IMR-90 (cell line): Measurements from ENCODE around the gene RASGRF2. TPM values are rescaled to one million over a fixed set of nuclear protein-coding genes. Genes with fewer than 3 reads are reported as not detected.

Experiments
- ATAC-seq: fragments of 200-7000 bp; cut with Tn5 transposase; 2 replicates; pipeline ENCODE4 v1.9.1; 2020; ENCODE audit warnings: low read depth, mild to moderate bottlenecking, moderate library complexity
- BruUV-seq: library from RNA; stranded (reverse); fragments of 400-500 nt; replicated peaks from 2 replicates; lab custom pipeline; 2021; lab: Mats Ljungman, UMichigan
- CTCF ChIA-PET: fragments of 300-600 bp; formaldehyde crosslinking; extraction: SDS; loops from one replicate; lab custom pipeline; 2021; ENCODE audit warnings: antibody characterized with exemption; lab: Yijun Ruan, JAX
- POLR2A ChIA-PET: fragments of 300-600 bp; sonication (Branson Sonifier 250); formaldehyde crosslinking; loops from one replicate; lab custom pipeline; 2022; ENCODE audit warnings: antibody characterized with exemption; ENCODE audit not compliant: unreplicated experiment; lab: Charles Lee
- DNase-seq: peaks from one replicate; pipeline ENCODE4 v3.0.0; 2013
- H2AFZ ChIP-seq: replicated peaks from 2 replicates; pipeline ENCODE3; 2013; ENCODE audit warnings: low read length, mild to moderate bottlenecking; ENCODE audit not compliant: poor library complexity
- H2AK5ac ChIP-seq: 2 replicates; pipeline ENCODE4 v1.6.1; 2013; ENCODE audit warnings: low read depth, low read length, inconsistent platforms
- H2AK9ac ChIP-seq: replicated peaks from 2 replicates; pipeline ENCODE3; 2013; ENCODE audit warnings: mild to moderate bottlenecking, low read depth, low read length, moderate library complexity; ENCODE audit not compliant: poor library complexity
- H2BK120ac ChIP-seq: 2 replicates; pipeline ENCODE4 v1.6.1; 2013; ENCODE audit warnings: low read depth, low read length, inconsistent platforms
- H2BK15ac ChIP-seq: 3 replicates; pipeline ENCODE4 v1.6.1; 2013; ENCODE audit warnings: low read depth, low read length, inconsistent platforms
- H2BK20ac ChIP-seq: 2 replicates; pipeline ENCODE4 v1.6.1; 2013; ENCODE audit warnings: low read depth, mild to moderate bottlenecking, inconsistent platforms, low read length, moderate library complexity
- H2BK5ac ChIP-seq: 2 replicates; pipeline ENCODE4 v1.6.1; 2013; ENCODE audit warnings: mild to moderate bottlenecking, low read depth, low read length, inconsistent platforms; ENCODE audit not compliant: poor library complexity, severe bottlenecking
- H3K14ac ChIP-seq: replicated peaks from 2 replicates; pipeline ENCODE4 v1.6.1; 2013; ENCODE audit warnings: low read depth, low read length, inconsistent platforms
- H3K18ac ChIP-seq: 2 replicates; pipeline ENCODE4 v1.6.1; 2013; ENCODE audit warnings: low read depth, low read length, control low read depth
- H3K23ac ChIP-seq: 2 replicates; pipeline ENCODE4 v1.6.1; 2013; ENCODE audit warnings: low read depth, low read length, inconsistent platforms
- H3K27ac ChIP-seq: 2 replicates; pipeline ENCODE4 v1.5.1; 2013; ENCODE audit warnings: mild to moderate bottlenecking, control low read depth, low read length; ENCODE audit not compliant: insufficient read depth
- H3K27me3 ChIP-seq: 2 replicates; pipeline ENCODE4 v1.6.1; 2013; ENCODE audit warnings: low read length; ENCODE audit not compliant: control insufficient read depth, insufficient read depth
- H3K36me3 ChIP-seq: 2 replicates; pipeline ENCODE4 v1.6.1; 2013; ENCODE audit warnings: low read length, mixed read lengths; ENCODE audit not compliant: control insufficient read depth, insufficient read depth
- H3K4ac ChIP-seq: 2 replicates; pipeline ENCODE4 v1.6.1; 2013; ENCODE audit warnings: low read depth, low read length, inconsistent platforms
- H3K4me1 ChIP-seq: 2 replicates; pipeline ENCODE4 v1.6.1; 2013; ENCODE audit warnings: low read length, mixed read lengths; ENCODE audit not compliant: control insufficient read depth, insufficient read depth
- H3K4me2 ChIP-seq: 2 replicates; pipeline ENCODE4 v1.6.1; 2013; ENCODE audit warnings: low read depth, mild to moderate bottlenecking, control low read depth, low read length, moderate library complexity
- H3K4me3 ChIP-seq: 2 replicates; pipeline ENCODE4 v1.5.1; 2013; ENCODE audit warnings: low read depth, mild to moderate bottlenecking, control low read depth, low read length, moderate library complexity; ENCODE audit not compliant: insufficient read depth
- H3K56ac ChIP-seq: 2 replicates; pipeline ENCODE4 v1.6.1; 2013; ENCODE audit warnings: low read length, inconsistent platforms; ENCODE audit not compliant: insufficient read depth; ENCODE audit errors: extremely low read depth
- H3K79me1 ChIP-seq, 2 experiments: 2 replicates each; pipeline ENCODE4 v1.6.1; 2013; ENCODE audit warnings: low read length in 2 of 2, inconsistent platforms in 1 of 2, low read depth in 1 of 2
- H3K9ac ChIP-seq: 2 replicates; pipeline ENCODE4 v1.6.1; 2013; ENCODE audit warnings: low read depth, low read length, control low read depth
- H3K9me1 ChIP-seq: 2 replicates; pipeline ENCODE4 v1.6.1; 2013; ENCODE audit warnings: low read length, inconsistent platforms; ENCODE audit not compliant: insufficient read depth
- H3K9me3 ChIP-seq: 2 replicates; pipeline ENCODE4 v1.6.1; 2013; ENCODE audit warnings: low read length; ENCODE audit not compliant: control insufficient read depth, insufficient read depth
- H4K20me1 ChIP-seq: 2 replicates; pipeline ENCODE4 v1.6.1; 2013; ENCODE audit warnings: low read length, inconsistent platforms; ENCODE audit not compliant: insufficient read depth
- H4K5ac ChIP-seq: 2 replicates; pipeline ENCODE4 v1.6.1; 2013; ENCODE audit warnings: mild to moderate bottlenecking, low read depth, low read length, control low read depth
- H4K8ac ChIP-seq, 2 experiments: 2 replicates each; pipeline ENCODE4 v1.6.1; 2013; ENCODE audit warnings: low read depth in 2 of 2, low read length in 2 of 2, control low read depth in 1 of 2, inconsistent platforms in 1 of 2
- H4K91ac ChIP-seq: 2 replicates; pipeline ENCODE4 v1.6.1; 2013; ENCODE audit warnings: low read depth, low read length, inconsistent platforms; ENCODE audit not compliant: insufficient read depth
- BHLHE40 ChIP-seq: fragments of 150-350 bp; IDR thresholded peaks from 2 replicates; pipeline ENCODE4 v1.6.1; 2016; ENCODE audit warnings: mild to moderate bottlenecking, low read depth, low read length
- CHD1 ChIP-seq: IDR thresholded peaks from 2 replicates; pipeline ENCODE4 v1.6.1; 2012; ENCODE audit warnings: low read depth, low read length, improper control_type of control experiment
- FOS ChIP-seq: fragments of 150-350 bp; IDR thresholded peaks from 2 replicates; pipeline ENCODE4 v1.6.1; 2016; ENCODE audit warnings: low read depth, low read length
- MAFK ChIP-seq: IDR thresholded peaks from 2 replicates; pipeline ENCODE4 v1.6.1; 2012; ENCODE audit warnings: low read depth, low read length, improper control_type of control experiment
- MAZ ChIP-seq: IDR thresholded peaks from 2 replicates; pipeline ENCODE4 v1.6.1; 2012; ENCODE audit warnings: low read depth, mild to moderate bottlenecking, low read length, improper control_type of control experiment, moderate library complexity, borderline replicate concordance
- MXI1 ChIP-seq: IDR thresholded peaks from 2 replicates; pipeline ENCODE4 v1.6.1; 2012; ENCODE audit warnings: low read depth, mild to moderate bottlenecking, low read length, moderate library complexity, borderline replicate concordance
- NFE2L2 ChIP-seq: fragments of 150-350 bp; IDR thresholded peaks from 2 replicates; pipeline ENCODE4 v1.6.1; 2016; ENCODE audit warnings: low read depth, mild to moderate bottlenecking, low read length
- POLR2A ChIP-seq: IDR thresholded peaks from 2 replicates; pipeline ENCODE4 v1.6.1; 2012; ENCODE audit warnings: mild to moderate bottlenecking, low read depth, low read length
- RAD21 ChIP-seq: IDR thresholded peaks from 2 replicates; pipeline ENCODE4 v1.6.1; 2012; ENCODE audit warnings: low read length, improper control_type of control experiment
- RCOR1 ChIP-seq: IDR thresholded peaks from 2 replicates; pipeline ENCODE4 v1.6.1; 2012; ENCODE audit warnings: mild to moderate bottlenecking, low read length, improper control_type of control experiment; ENCODE audit not compliant: insufficient replicate concordance
- RFX5 ChIP-seq: IDR thresholded peaks from 2 replicates; pipeline ENCODE4 v1.8.0; 2012; ENCODE audit warnings: low read depth, mild to moderate bottlenecking, low read length, moderate library complexity
- SMC3 ChIP-seq: fragments of 150-350 bp; IDR thresholded peaks from 2 replicates; pipeline ENCODE4 v1.6.1; 2016; ENCODE audit warnings: low read depth, mild to moderate bottlenecking, antibody characterized with exemption, low read length, moderate library complexity
- WGBS, 2 experiments: methylation state at CpG; one replicate each; pipeline versions ENCODE4 v1.1.5 to v1.1.7; 2013; ENCODE audit warnings: missing lambda C conversion rate in 2 of 2; ENCODE audit not compliant: insufficient read length in 1 of 2; ENCODE audit errors: extremely low coverage in 2 of 2; 5-methylcytosine and 5-hydroxymethylcytosine counted together
- dilution Hi-C: fragments of 300-500 bp; cut with HindIII; formaldehyde crosslinking; loops from one replicate; pipeline ENCODE4 v1.14.3; 2018; ENCODE audit warnings: low sequenced_read_pairs; ENCODE audit not compliant: unreplicated experiment
- in situ Hi-C: fragments of 300-500 bp; cut with MboI; formaldehyde crosslinking; loops from 3 replicates; pipeline ENCODE4 v1.14.3; 2019; ENCODE audit warnings: low sequenced_read_pairs, inconsistent platforms, mixed read lengths
- intact Hi-C: fragments of 100-400 bp; cut with micrococcal nuclease; formaldehyde crosslinking; loops from 2 replicates; pipeline ENCODE4 v1.10.0; 2022
- polyA plus RNA-seq, 3 experiments: library from polyadenylated mRNA; depleted of rRNA; stranded (reverse); fragments of >200 nt; gene quantifications; 2 replicates each; pipeline ENCODE4 v1.2.3, GENCODE V29; 2012; ENCODE audit warnings: low replicate concordance in 1 of 3
- total RNA-seq: library from RNA; depleted of rRNA; stranded (reverse); fragments of >200 nt; gene quantifications from 2 replicates; pipeline ENCODE4 v1.2.3, GENCODE V29; 2012
- TF ChIP-seq, protein P1 (sequence below): fragments of 150-350 bp; IDR thresholded peaks from 2 replicates; pipeline ENCODE4 v1.6.1; 2016; ENCODE audit warnings: low read depth, mild to moderate bottlenecking, low read length, moderate library complexity, borderline replicate concordance
- TF ChIP-seq, protein P2 (sequence below): conservative IDR thresholded peaks from 2 replicates; pipeline ENCODE4 v1.5.1; 2012; ENCODE audit warnings: mild to moderate bottlenecking, low read depth, low read length, improper control_type of control experiment
- TF ChIP-seq, protein P3 (sequence below): fragments of 150-350 bp; IDR thresholded peaks from 2 replicates; pipeline ENCODE4 v1.6.1; 2017; ENCODE audit warnings: mild to moderate bottlenecking, antibody characterized with exemption, low read length, low read depth

RASGRF2 gene
- total and polyA plus RNA-seq, 2 of the 4 experiments (the other 2 are of a cell fraction), result 2.9 to 5.0 TPM

DNA sequence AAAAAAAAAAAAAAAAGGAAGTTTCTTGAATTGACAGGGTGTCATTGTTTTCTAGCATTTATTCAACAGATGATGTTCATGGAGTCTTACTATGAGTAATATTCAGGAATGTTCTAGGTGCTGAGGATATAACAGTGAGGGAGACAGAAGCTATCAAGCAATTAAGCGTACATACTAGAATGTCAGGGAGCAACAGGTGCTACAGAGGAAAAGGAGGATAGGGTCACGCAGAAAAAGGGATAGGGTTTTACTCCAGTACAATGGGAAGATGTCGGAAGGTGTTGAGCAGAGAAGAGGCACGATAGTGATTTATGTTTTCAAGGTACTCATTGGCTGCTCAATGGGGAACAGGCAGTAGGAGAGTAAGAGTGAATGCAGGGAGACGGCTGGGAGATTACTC, 6.6 kb upstream of the RASGRF2 start:
- no peaks in the 10 kb centered on the region for H3K9me1 ChIP-seq
- H3K27ac ChIP-seq, result no peak overlapping the region
- WGBS, 2 experiments, result 100% methylated on average over 3 of the region's 5 CpGs; no CpG with 5 or more reads in 1 of the 2 experiments
- H3K4me3 ChIP-seq, result no peak overlapping the region
- ChIA-PET POLR2A (no interaction called here), CTCF (no interaction called here)
- BruUV-seq, result no TSS peak
- H4K20me1 ChIP-seq, result no peaks in the 10 kb centered on the region
- dilution Hi-C loops, result no loop called here
- no peak overlapping the region for H3K4me2 ChIP-seq
- H2AK5ac ChIP-seq, result no peak overlapping the region
- no peak overlapping the region for H4K8ac ChIP-seq
- no peaks in the 10 kb centered on the region for H3K36me3 ChIP-seq
- no peak overlapping the region for H4K5ac ChIP-seq
- H3K79me1 ChIP-seq, result no peaks in the 10 kb centered on the region
- H2AK9ac ChIP-seq, result no peak overlapping the region
- H2BK15ac ChIP-seq, result no peak overlapping the region
- H3K56ac ChIP-seq, result no peak overlapping the region
- H3K4me1 ChIP-seq, result no peaks in the 10 kb centered on the region
- intact Hi-C loops, result no loop called here
- H3K9me3 ChIP-seq, result no peaks in the 10 kb centered on the region
- no peak overlapping the region for H3K4ac ChIP-seq
- H3K9ac ChIP-seq, result no peak overlapping the region
- in situ Hi-C loops, result no loop called here
- DNase-seq, result no peak
- no peak overlapping the region for H2BK20ac ChIP-seq
- H3K18ac ChIP-seq, result no peak overlapping the region
- H2BK120ac ChIP-seq, result no peak overlapping the region
- H2AFZ ChIP-seq, result no peak overlapping the region
- H3K27me3 ChIP-seq, result no peaks in the 10 kb centered on the region
- H3K23ac ChIP-seq, result no peak overlapping the region
- H4K91ac ChIP-seq, result no peak overlapping the region
- ATAC-seq, result no peak
- H3K14ac ChIP-seq, result no peak overlapping the region; the same call in 1 of the 2 replicates
- no peak overlapping the region for H2BK5ac ChIP-seq
- TF ChIP-seq POLR2A, result no peak
- TF ChIP-seq, protein P1, sequence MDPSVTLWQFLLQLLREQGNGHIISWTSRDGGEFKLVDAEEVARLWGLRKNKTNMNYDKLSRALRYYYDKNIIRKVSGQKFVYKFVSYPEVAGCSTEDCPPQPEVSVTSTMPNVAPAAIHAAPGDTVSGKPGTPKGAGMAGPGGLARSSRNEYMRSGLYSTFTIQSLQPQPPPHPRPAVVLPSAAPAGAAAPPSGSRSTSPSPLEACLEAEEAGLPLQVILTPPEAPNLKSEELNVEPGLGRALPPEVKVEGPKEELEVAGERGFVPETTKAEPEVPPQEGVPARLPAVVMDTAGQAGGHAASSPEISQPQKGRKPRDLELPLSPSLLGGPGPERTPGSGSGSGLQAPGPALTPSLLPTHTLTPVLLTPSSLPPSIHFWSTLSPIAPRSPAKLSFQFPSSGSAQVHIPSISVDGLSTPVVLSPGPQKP, result no peak
- no peak for TF ChIP-seq SMC3
- TF ChIP-seq MAFK, result no peak
- TF ChIP-seq, protein P2, sequence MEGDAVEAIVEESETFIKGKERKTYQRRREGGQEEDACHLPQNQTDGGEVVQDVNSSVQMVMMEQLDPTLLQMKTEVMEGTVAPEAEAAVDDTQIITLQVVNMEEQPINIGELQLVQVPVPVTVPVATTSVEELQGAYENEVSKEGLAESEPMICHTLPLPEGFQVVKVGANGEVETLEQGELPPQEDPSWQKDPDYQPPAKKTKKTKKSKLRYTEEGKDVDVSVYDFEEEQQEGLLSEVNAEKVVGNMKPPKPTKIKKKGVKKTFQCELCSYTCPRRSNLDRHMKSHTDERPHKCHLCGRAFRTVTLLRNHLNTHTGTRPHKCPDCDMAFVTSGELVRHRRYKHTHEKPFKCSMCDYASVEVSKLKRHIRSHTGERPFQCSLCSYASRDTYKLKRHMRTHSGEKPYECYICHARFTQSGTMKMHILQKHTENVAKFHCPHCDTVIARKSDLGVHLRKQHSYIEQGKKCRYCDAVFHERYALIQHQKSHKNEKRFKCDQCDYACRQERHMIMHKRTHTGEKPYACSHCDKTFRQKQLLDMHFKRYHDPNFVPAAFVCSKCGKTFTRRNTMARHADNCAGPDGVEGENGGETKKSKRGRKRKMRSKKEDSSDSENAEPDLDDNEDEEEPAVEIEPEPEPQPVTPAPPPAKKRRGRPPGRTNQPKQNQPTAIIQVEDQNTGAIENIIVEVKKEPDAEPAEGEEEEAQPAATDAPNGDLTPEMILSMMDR, result no peak
- TF ChIP-seq, protein P3, sequence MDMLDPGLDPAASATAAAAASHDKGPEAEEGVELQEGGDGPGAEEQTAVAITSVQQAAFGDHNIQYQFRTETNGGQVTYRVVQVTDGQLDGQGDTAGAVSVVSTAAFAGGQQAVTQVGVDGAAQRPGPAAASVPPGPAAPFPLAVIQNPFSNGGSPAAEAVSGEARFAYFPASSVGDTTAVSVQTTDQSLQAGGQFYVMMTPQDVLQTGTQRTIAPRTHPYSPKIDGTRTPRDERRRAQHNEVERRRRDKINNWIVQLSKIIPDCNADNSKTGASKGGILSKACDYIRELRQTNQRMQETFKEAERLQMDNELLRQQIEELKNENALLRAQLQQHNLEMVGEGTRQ, result no peak
- no peak for TF ChIP-seq BHLHE40
- TF ChIP-seq CHD1, result no peak
- no peak for TF ChIP-seq MXI1
- no peak for TF ChIP-seq NFE2L2
- TF ChIP-seq RCOR1, result no peak
- TF ChIP-seq FOS, result no peak
- TF ChIP-seq RFX5, result no peak
- no peak for TF ChIP-seq MAZ
- TF ChIP-seq RAD21, result no peak
